Mammary microvascular endothelial cell (primary cell): ENCODE results near the gene ZC2HC1B. TPM values are rescaled to one million over a fixed set of nuclear protein-coding genes. Genes with fewer than 3 reads are reported as not detected.

ENCODE experiments used
- total RNA-seq: library from RNA; depleted of rRNA; stranded (reverse); fragments of >200 nt; gene quantifications from 2 replicates; pipeline ENCODE4 v1.2.3, GENCODE V29; 2015

The ZC2HC1B gene, protein sequence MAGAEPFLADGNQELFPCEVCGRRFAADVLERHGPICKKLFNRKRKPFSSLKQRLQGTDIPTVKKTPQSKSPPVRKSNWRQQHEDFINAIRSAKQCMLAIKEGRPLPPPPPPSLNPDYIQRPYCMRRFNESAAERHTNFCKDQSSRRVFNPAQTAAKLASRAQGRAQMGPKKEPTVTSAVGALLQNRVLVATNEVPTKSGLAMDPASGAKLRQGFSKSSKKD
- not detected in 2 replicates for total RNA-seq

GRCh38 chr6:143864234-143864633 is at the start of gene ZC2HC1B:
Gene ZC2HC1B (plus strand): TSS chr6:143864474. CDS start chr6:143864540, 66 bp downstream.

DNA sequence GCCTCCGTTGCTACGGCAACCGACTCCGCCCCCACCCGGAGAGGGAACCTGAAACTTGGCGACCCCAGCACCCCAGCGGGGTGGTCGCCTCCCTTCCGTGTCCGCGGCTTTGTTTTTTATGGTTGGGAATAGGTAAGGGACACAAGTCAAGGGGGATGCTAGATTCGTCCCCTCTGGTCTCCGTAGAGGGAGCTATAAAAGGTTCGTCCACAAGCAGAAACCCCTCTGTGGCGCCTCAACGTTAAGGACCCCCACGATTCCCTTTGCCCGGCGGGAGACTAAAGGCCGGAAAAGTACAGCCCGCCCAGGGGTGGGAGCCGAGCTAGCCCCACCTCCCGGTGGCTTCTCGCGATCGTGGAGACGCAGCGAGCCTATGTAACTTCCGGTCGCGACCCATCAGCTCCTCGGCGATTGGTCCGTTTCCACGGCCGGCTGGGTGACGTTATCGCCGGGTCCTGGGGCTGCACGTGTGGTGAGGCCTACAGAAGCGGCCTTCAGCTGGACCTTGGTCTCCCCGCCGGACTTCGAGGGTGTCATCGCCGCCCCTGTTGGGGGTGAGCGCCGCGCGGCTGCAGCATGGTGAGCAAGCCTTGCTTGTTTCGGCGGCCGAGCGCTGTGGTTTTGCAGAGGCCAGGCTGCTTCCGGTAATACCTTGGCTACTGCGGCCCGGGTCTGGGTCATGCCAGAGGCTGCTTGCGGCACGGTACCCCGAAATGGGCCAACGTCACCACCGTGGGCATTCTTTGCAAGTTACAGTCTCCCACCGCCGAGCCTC is 21.2 kb upstream of the ZC2HC1B start, which contains the start of gene LTV1:
LTV1 (plus strand) TSS at position 437 of the 775 bp plus-strand sequence; CDS start at position 577, 140 bp downstream.

Other genes with a start within 250 kb of the ZC2HC1B start
- 94.1 and 118 TPM in 2 replicates for gene PHACTR2, start 186.5 kb upstream of the ZC2HC1B start, total RNA-seq
- gene LTV1, start 21.1 kb upstream of the ZC2HC1B start, total RNA-seq = 20.2 and 21.5 TPM in 2 replicates
- 10.8 and 13.0 TPM in 2 replicates for gene PLAGL1, start 143.8 kb downstream of the ZC2HC1B start, total RNA-seq
- 226 and 291 TPM in 2 replicates for gene SF3B5, start 231.1 kb downstream of the ZC2HC1B start, total RNA-seq